HG02571 (cell line): ENCODE data around the gene NASP.
A peak's percentile ranks its signal among the peaks of the same experiment; 100 is the strongest.

Source experiments
- ATAC-seq: cut with Tn5 transposase; IDR thresholded peaks from one replicate; pipeline ENCODE4 v1.9.1; 2021; ENCODE audit warnings: mild to moderate bottlenecking, moderate library complexity; ENCODE audit not compliant: unreplicated experiment

NASP gene

GRCh38 chr1:45583666-45584350, at the start of gene NASP:
Gene NASP, plus strand, starts transcription at chr1:45584041. Its CDS starts 106 bp downstream, at chr1:45584147.
- ATAC-seq = peak; percentile 59

- no peak for ATAC-seq
Measured at GRCh38 chr1:45535988-45536766, 47.7 kb upstream of the NASP start.

GRCh38 chr1:45536886-45537285, 47.0 kb upstream of the NASP start:
- ATAC-seq = no peak

GRCh38 chr1:45541193-45541592, 42.6 kb upstream of the NASP start:
- ATAC-seq = no peak

GRCh38 chr1:45542591-45542990, 41.2 kb upstream of the NASP start:
- ATAC-seq = no peak

GRCh38 chr1:45543581-45544417, 40.0 kb upstream of the NASP start:
- no peak for ATAC-seq

- ATAC-seq = no peak
Measured at GRCh38 chr1:45544530-45544929, 39.3 kb upstream of the NASP start.

GRCh38 chr1:45545019-45545493, 38.8 kb upstream of the NASP start:
- ATAC-seq = no peak

- ATAC-seq = no peak
Measured at GRCh38 chr1:45545553-45546310, 38.1 kb upstream of the NASP start.

GRCh38 chr1:45550401-45551351, 33.2 kb upstream of the NASP start, which contains the start of gene AKR1A1:
Gene AKR1A1, plus strand, starts transcription at chr1:45550826. Its CDS starts 10,969 bp downstream, at chr1:45561795.
- peak; percentile 80 for ATAC-seq

- ATAC-seq = no peak
Measured at GRCh38 chr1:45551684-45552083, 32.2 kb upstream of the NASP start.

GRCh38 chr1:45552331-45552730, 31.5 kb upstream of the NASP start:
- no peak for ATAC-seq

- ATAC-seq = no peak
Measured at GRCh38 chr1:45554198-45554597, 29.6 kb upstream of the NASP start.

GRCh38 chr1:45557422-45557944, 26.4 kb upstream of the NASP start:
- no peak for ATAC-seq

GRCh38 chr1:45563843-45564242, 20.0 kb upstream of the NASP start:
- ATAC-seq = no peak

- ATAC-seq = no peak
Measured at GRCh38 chr1:45566722-45567121, 17.1 kb upstream of the NASP start.

- no peak for ATAC-seq
Measured at GRCh38 chr1:45567911-45568310, 15.9 kb upstream of the NASP start.

GRCh38 chr1:45568421-45568820, 15.4 kb upstream of the NASP start:
- no peak for ATAC-seq

- no peak for ATAC-seq
Measured at GRCh38 chr1:45569571-45569961, 14.3 kb upstream of the NASP start.
